Hepatocyte (in vitro differentiated cells): ENCODE measurements around the gene SCRN2. TPM values are rescaled to one million over a fixed set of nuclear protein-coding genes. Genes with fewer than 3 reads are reported as not detected.

ENCODE experiments used
- DNase-seq: peaks from one replicate; pipeline ENCODE4 v3.0.0-alpha.2; 2016; ENCODE audit warnings: low spot score
- H2AFZ ChIP-seq: fragments of 200-600 bp; sonication (generic); 2 replicates; pipeline ENCODE4 v1.6.0; 2016; ENCODE audit warnings: antibody characterized with exemption, mild to moderate bottlenecking
- H3K27ac ChIP-seq: fragments of 200-600 bp; sonication (generic); 2 replicates; pipeline ENCODE4 v1.5.1; 2016; ENCODE audit warnings: mild to moderate bottlenecking
- H3K27me3 ChIP-seq: fragments of 200-600 bp; sonication (generic); 2 replicates; pipeline ENCODE4 v1.6.1; 2016
- H3K36me3 ChIP-seq: fragments of 200-600 bp; sonication (generic); replicated peaks from 2 replicates; pipeline ENCODE4 v1.5.1; 2016; ENCODE audit warnings: low read depth; ENCODE audit not compliant: insufficient read depth
- H3K4me1 ChIP-seq: fragments of 200-600 bp; sonication (generic); 2 replicates; pipeline ENCODE4 v1.5.1; 2016; ENCODE audit warnings: mild to moderate bottlenecking, moderate library complexity; ENCODE audit not compliant: insufficient read depth
- H3K4me2 ChIP-seq: fragments of 200-600 bp; sonication (generic); 2 replicates; pipeline ENCODE4 v1.6.0; 2016
- H3K4me3 ChIP-seq: fragments of 200-600 bp; sonication (generic); 2 replicates; pipeline ENCODE4 v1.5.1; 2016; ENCODE audit warnings: mild to moderate bottlenecking
- H3K79me2 ChIP-seq: fragments of 200-600 bp; sonication (generic); 2 replicates; pipeline ENCODE4 v1.6.0; 2017; ENCODE audit warnings: mild to moderate bottlenecking
- H3K9me2 ChIP-seq: fragments of 200-600 bp; sonication (generic); replicated peaks from 2 replicates; pipeline ENCODE4 v1.6.0; 2017; ENCODE audit warnings: mild to moderate bottlenecking; ENCODE audit not compliant: insufficient read depth
- H3K9me3 ChIP-seq: fragments of 200-600 bp; sonication (generic); 2 replicates; pipeline ENCODE4 v1.5.1; 2016; ENCODE audit warnings: low read depth, mild to moderate bottlenecking
- H4K20me1 ChIP-seq: fragments of 200-600 bp; sonication (generic); 2 replicates; pipeline ENCODE4 v1.6.0; 2016; ENCODE audit warnings: mild to moderate bottlenecking; ENCODE audit not compliant: insufficient read depth, poor library complexity, severe bottlenecking
- CTCF ChIP-seq: fragments of 200-600 bp; sonication (generic); IDR thresholded peaks from 2 replicates; pipeline ENCODE4 v1.5.1; 2016; ENCODE audit warnings: antibody characterized with exemption, mild to moderate bottlenecking; ENCODE audit not compliant: poor library complexity
- EZH2 ChIP-seq: fragments of 200-600 bp; sonication (generic); IDR thresholded peaks from 2 replicates; pipeline ENCODE4 v1.6.1; 2016; ENCODE audit warnings: antibody characterized with exemption, mild to moderate bottlenecking, borderline replicate concordance
- EZH2phosphoT487 ChIP-seq: fragments of 200-600 bp; sonication (generic); IDR thresholded peaks from one replicate; pipeline ENCODE4 v1.6.1; 2018; ENCODE audit warnings: antibody characterized with exemption, mild to moderate bottlenecking, low read depth, moderate library complexity; ENCODE audit not compliant: unreplicated experiment, severe bottlenecking
- WGBS: methylation state at CpG from one replicate; pipeline ENCODE4 v1.1.6; 2016; ENCODE audit warnings: low lambda C conversion rate; ENCODE audit errors: missing lambda C conversion rate; 5-methylcytosine and 5-hydroxymethylcytosine counted together
- polyA plus RNA-seq: library from polyadenylated mRNA; unstranded; fragments of >200 nt; fragmentation: Nextera tagmentation; extraction: Ambion mirVana; gene quantifications from 2 replicates; pipeline ENCODE4 v1.2.1, GENCODE V29; 2016
- total RNA-seq: library from RNA; depleted of rRNA; stranded (reverse); fragments of >200 nt; gene quantifications from 2 replicates; pipeline ENCODE4 v1.2.3, GENCODE V29; 2014

SCRN2 gene
- total and polyA plus RNA-seq, 2 experiments from 2014 or later: 35.3 to 59.8 TPM

DNA sequence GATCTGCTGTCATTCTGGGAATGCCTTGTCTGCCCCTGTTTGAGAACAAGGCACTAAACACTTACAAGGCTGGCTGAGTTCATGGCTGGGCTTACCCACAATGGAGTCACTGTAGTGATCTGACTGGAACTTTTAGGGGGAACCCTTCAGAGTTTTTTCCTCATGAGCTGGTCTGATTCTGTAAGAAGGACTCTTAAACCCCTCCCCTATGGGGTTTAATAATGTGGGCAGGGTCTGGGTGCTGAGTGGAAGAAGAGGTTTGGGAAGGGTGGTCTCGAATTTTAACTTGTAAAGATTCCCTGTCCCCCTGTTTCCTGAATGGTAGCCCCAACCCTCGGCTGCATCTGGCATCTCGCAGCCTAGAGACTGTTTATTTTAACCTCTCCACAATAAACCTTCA, 50.0 kb downstream of the SCRN2 start:
- Histone ChIP-seq H3K27me3 (peaks cover 89% of the 10 kb centered on the region), H3K79me2 (no peaks in the 10 kb centered on the region), H4K20me1 (no peaks in the 10 kb centered on the region), H3K9me2 (no peaks in the 10 kb centered on the region), H2AFZ (no peak overlapping the region), H3K27ac (no peak overlapping the region), H3K4me3 (no peak overlapping the region), H3K9me3 (no peaks in the 10 kb centered on the region), H3K4me2 (no peak overlapping the region), H3K4me1 (no peaks in the 10 kb centered on the region), H3K36me3 (no peaks in the 10 kb centered on the region)
- DNase-seq: no peak
- no peak for TF ChIP-seq EZH2phosphoT487
- TF ChIP-seq CTCF: no peak
- TF ChIP-seq EZH2: no peak
- 55% methylated on average over 3 of the region's 3 CpGs for WGBS

DNA sequence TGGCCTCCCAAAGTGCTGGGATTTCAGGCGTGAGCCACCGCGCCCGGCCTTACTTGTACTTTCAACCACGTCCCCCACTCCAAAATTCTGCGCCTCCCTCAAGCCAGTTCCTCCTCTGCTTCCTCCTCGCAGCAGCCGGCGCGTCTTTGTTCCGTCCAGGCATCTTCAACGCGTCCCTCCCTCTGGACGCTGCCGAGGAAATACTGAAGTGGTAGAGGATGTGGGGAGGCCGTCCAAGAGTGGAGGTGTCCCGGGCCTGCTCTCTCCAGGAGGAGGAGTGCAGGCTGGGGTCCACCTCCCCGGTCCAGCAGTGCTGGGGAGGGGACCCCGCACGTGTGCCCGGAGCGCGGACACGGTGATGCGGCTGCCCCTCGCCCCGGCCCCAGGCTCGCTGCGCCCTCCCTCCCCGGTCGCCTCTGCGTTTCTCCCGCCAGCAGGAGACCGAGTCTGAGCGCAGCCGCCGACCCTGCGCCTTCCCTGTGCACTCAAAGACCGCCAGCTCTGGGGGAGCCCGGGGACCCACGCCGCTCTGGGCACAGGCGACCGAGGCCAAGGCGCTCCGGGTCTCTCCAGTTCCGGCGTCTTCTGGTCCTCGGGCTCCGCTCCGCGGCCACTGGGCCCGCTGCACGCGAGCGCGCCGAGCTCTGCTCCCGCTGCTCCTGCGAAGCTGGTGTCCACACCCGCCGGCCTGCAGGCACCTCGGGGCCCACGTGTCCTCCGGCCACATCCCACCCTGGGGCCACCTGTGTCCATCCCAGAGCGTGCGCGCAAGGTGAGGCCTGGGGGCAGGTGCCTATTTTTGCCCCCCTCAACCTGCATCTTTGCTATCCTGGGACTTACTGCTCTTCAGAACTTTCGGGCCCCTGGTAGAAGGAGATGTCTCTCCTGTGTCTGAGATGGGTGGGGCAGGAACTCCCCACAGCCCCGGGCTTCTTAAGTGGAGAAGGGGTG, 51.2 kb downstream of the SCRN2 start:
- 3% methylated on average over 64 of the region's 70 CpGs for WGBS
- Histone ChIP-seq H3K9me3 (no peaks in the 10 kb centered on the region), H4K20me1 (no peaks in the 10 kb centered on the region), H3K36me3 (no peaks in the 10 kb centered on the region), H3K4me2 (peak overlapping the region; percentile 97), H3K4me3 (no peak overlapping the region), H3K4me1 (no peaks in the 10 kb centered on the region), H2AFZ (peak overlapping the region; percentile 63), H3K27ac (no peak overlapping the region), H3K27me3 (peaks cover 81% of the 10 kb centered on the region), H3K9me2 (no peaks in the 10 kb centered on the region), H3K79me2 (no peaks in the 10 kb centered on the region)
- TF ChIP-seq EZH2 (peak; percentile 72), CTCF (peak; percentile 49), EZH2phosphoT487 (no peak)
- peak; percentile 69 for DNase-seq

Other genes starting within 250 kb of the SCRN2 start
- 174 and 194 TPM in 2 replicates for gene KPNB1, start 191.4 kb downstream of the SCRN2 start, total RNA-seq
- 56.8 and 59.5 TPM in 2 replicates for gene KPNB1, start 191.4 kb downstream of the SCRN2 start, polyA plus RNA-seq
- 15.5 and 17.8 TPM in 2 replicates for gene TBKBP1, start 147.1 kb downstream of the SCRN2 start, total RNA-seq
- gene TBKBP1, start 147.1 kb downstream of the SCRN2 start, polyA plus RNA-seq: 5.6 and 7.5 TPM in 2 replicates
- gene TBX21, start 108.0 kb downstream of the SCRN2 start, total RNA-seq: not detected in 2 replicates
- not detected in 2 replicates for gene TBX21, start 108.0 kb downstream of the SCRN2 start, polyA plus RNA-seq
- 3.9 and 6.2 TPM in 2 replicates for gene OSBPL7, start 19.5 kb downstream of the SCRN2 start, total RNA-seq
- gene OSBPL7, start 19.5 kb downstream of the SCRN2 start, polyA plus RNA-seq: 9.3 and 9.8 TPM in 2 replicates
- gene MRPL10, start 9.7 kb downstream of the SCRN2 start, total RNA-seq: 30.7 and 38.2 TPM in 2 replicates
- 33.7 and 34.7 TPM in 2 replicates for gene MRPL10, start 9.7 kb downstream of the SCRN2 start, polyA plus RNA-seq
- not detected in 2 replicates for gene LRRC46, start 9.6 kb downstream of the SCRN2 start, total RNA-seq
- 0.78 and 0.83 TPM in 2 replicates for gene LRRC46, start 9.6 kb downstream of the SCRN2 start, polyA plus RNA-seq
- 0.80 and 1.3 TPM in 2 replicates for gene SP6, start 9.9 kb upstream of the SCRN2 start, total RNA-seq
- 1.3 and 1.7 TPM in 2 replicates for gene SP6, start 9.9 kb upstream of the SCRN2 start, polyA plus RNA-seq
- gene SP2, start 55.0 kb upstream of the SCRN2 start, total RNA-seq: 1.5 and 3.3 TPM in 2 replicates
- gene SP2, start 55.0 kb upstream of the SCRN2 start, polyA plus RNA-seq: 6.7 and 10.6 TPM in 2 replicates
- 17.0 and 18.6 TPM in 2 replicates for gene PNPO, start 100.3 kb upstream of the SCRN2 start, total RNA-seq
- gene PNPO, start 100.3 kb upstream of the SCRN2 start, polyA plus RNA-seq: 10.4 and 12.2 TPM in 2 replicates
- gene PRR15L, start 116.6 kb upstream of the SCRN2 start, total RNA-seq: 64.9 and 66.4 TPM in 2 replicates
- gene PRR15L, start 116.6 kb upstream of the SCRN2 start, polyA plus RNA-seq: 48.0 and 56.5 TPM in 2 replicates
- gene CDK5RAP3, start 129.8 kb upstream of the SCRN2 start, total RNA-seq: 88.9 and 124 TPM in 2 replicates
- 179 and 236 TPM in 2 replicates for gene CDK5RAP3, start 129.8 kb upstream of the SCRN2 start, polyA plus RNA-seq
- gene COPZ2, start 196.5 kb upstream of the SCRN2 start, total RNA-seq: 36.0 and 40.7 TPM in 2 replicates
- 139 and 159 TPM in 2 replicates for gene COPZ2, start 196.5 kb upstream of the SCRN2 start, polyA plus RNA-seq
- gene NFE2L1, start 207.1 kb upstream of the SCRN2 start, total RNA-seq: 82.0 and 86.4 TPM in 2 replicates
- gene NFE2L1, start 207.1 kb upstream of the SCRN2 start, polyA plus RNA-seq: 35.3 and 42.4 TPM in 2 replicates